ENCODE data around the gene BBS9. TPM values are rescaled to one million over a fixed set of nuclear protein-coding genes. Genes with fewer than 3 reads are reported as not detected.

Gene BBS9
- total RNA-seq, 6 experiments from 2014 or later, result 3.0 to 8.0 (median 6.6) TPM

DNA sequence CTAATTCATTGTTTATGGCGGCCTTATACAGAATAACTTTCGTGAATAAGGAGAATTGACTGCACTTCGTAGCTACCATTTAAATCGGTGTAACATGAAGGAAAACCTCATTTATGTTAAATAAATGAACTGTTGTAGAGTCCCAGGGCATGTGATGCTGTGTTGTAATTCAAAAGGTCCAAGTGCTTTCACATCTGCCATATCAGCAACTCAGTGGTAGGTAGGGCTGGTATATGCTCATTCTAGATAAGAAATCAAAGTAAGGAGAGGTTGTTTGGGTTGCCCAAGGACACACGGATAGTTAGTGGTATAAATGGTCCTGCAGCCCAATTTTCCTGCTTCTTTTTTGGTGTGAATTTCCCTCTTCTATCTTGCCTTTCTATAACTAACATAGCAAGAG lies 15.8 kb downstream of the BBS9 start:
- Histone ChIP-seq H3K4me1 (no peaks in the 10 kb centered on the region), H3K4me3 (no peak overlapping the region), H3K27ac (no peak overlapping the region), H3K9me3 (no peaks in the 10 kb centered on the region), H3K36me3 (no peaks in the 10 kb centered on the region), H3K27me3 (no peaks in the 10 kb centered on the region)
- intact Hi-C loops (cut with DNase I), result no loop called here
- WGBS (ENCODE audit: insufficient coverage, low coverage, low lambda C conversion rate, missing lambda C conversion rate), result 86% methylated on average over 5 of the region's 5 CpGs
- ATAC-seq, result no peak
- DNase-seq, result no peak
- TF ChIP-seq POLR2A (IDR thresholded peaks at IDR 0.05), result no peak
- TF ChIP-seq, protein P1, sequence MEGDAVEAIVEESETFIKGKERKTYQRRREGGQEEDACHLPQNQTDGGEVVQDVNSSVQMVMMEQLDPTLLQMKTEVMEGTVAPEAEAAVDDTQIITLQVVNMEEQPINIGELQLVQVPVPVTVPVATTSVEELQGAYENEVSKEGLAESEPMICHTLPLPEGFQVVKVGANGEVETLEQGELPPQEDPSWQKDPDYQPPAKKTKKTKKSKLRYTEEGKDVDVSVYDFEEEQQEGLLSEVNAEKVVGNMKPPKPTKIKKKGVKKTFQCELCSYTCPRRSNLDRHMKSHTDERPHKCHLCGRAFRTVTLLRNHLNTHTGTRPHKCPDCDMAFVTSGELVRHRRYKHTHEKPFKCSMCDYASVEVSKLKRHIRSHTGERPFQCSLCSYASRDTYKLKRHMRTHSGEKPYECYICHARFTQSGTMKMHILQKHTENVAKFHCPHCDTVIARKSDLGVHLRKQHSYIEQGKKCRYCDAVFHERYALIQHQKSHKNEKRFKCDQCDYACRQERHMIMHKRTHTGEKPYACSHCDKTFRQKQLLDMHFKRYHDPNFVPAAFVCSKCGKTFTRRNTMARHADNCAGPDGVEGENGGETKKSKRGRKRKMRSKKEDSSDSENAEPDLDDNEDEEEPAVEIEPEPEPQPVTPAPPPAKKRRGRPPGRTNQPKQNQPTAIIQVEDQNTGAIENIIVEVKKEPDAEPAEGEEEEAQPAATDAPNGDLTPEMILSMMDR (IDR thresholded peaks at IDR 0.05), result no peak

DNA sequence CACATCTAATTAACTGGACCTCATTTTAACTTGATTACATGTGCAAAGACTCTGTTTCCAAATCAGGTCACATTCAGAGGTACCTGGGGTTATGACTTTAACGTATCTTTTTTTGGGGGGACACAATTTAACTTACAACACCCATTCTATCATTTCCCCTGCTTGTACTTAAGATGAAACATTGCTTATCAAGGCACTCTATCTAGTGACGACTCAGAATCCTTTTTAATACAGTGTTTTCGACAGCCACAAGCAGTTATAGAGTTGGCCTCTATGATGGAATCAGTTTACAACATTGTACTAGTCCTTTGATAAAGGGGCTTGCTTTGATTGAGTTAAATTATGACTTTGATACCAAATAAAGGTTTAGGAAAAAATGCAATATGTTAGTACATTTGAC lies 22.7 kb downstream of the BBS9 start:
- WGBS (ENCODE audit: insufficient coverage, low coverage, low lambda C conversion rate, missing lambda C conversion rate), result 61% methylated on average over 3 of the region's 3 CpGs
- peaks cover 0 to 7% (median 0%) of the 10 kb centered on the region in 4 donors for H3K36me3 ChIP-seq
- no peak overlapping the region for H3K27ac ChIP-seq
- intact Hi-C loops (cut with DNase I), result no loop called here
- no peaks in the 10 kb centered on the region for H3K9me3 ChIP-seq
- H3K4me1 ChIP-seq, result no peaks in the 10 kb centered on the region
- ATAC-seq (no peak), DNase-seq (no peak)
- TF ChIP-seq POLR2A (IDR thresholded peaks at IDR 0.05), result no peak
- TF ChIP-seq, protein P1 (IDR thresholded peaks at IDR 0.05), result no peak
- H3K4me3 ChIP-seq, result no peak overlapping the region
- H3K27me3 ChIP-seq, result no peaks in the 10 kb centered on the region

DNA sequence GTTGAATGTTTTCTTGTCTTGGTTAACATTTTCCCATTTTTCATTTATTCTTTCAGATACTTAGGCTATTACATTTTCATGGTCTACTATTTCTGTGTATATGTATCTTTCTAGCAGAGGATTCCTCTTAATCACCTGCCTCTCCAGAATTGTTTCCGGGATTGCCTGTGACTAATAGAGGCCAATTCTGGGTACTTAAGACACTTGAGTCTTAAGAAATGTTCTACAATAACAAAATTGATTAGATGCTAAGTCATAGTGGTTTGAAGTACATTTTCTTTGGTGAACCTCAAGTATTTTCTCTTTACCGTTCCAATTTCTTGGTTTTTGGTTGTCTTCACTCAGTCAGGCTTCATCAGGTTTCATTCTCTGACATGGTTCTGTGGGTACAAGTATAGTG lies 26.4 kb downstream of the BBS9 start:
- TF ChIP-seq POLR2A (IDR thresholded peaks at IDR 0.05), result no peak
- TF ChIP-seq, protein P1 (IDR thresholded peaks at IDR 0.05), result no peak
- Histone ChIP-seq H3K4me3 (no peak overlapping the region), H3K9me3 (no peaks in the 10 kb centered on the region), H3K27ac (no peak overlapping the region), H3K4me1 (no peaks in the 10 kb centered on the region), H3K27me3 (no peaks in the 10 kb centered on the region), H3K36me3 (peaks cover 0 to 7% (median 0%) of the 10 kb centered on the region in 4 donors)
- ATAC-seq, result no peak
- no peak for DNase-seq
- intact Hi-C loops (cut with DNase I), result no loop called here
- 58% methylated on average over 2 of the region's 2 CpGs for WGBS (ENCODE audit: insufficient coverage, low coverage, low lambda C conversion rate, missing lambda C conversion rate)

DNA sequence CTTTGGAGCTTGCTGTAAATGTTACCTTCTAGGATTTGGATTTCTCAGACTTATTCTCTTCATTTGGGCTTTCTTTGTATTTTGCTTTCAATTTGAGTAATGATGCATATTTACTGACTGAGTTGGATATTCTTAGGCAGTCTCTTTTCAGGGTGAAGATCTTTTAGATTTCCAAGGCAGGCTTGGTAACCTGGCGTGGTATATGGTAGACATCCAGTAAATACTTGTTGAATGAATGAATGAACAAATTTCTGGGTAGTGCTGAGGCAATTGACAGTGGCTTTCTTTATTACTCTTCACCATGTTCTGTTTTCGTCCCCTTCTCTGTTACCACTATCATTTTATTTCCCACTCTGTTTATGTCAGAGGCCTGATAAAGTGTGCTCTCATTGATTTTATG lies 27.1 kb downstream of the BBS9 start:
- 87% methylated on average over 2 of the region's 2 CpGs for WGBS (ENCODE audit: insufficient coverage, low coverage, low lambda C conversion rate, missing lambda C conversion rate)
- H3K27me3 ChIP-seq, result no peaks in the 10 kb centered on the region

More for the DNA sequence above, 27.1 kb downstream of the BBS9 start:
- DNase-seq, result no peak
- Histone ChIP-seq H3K4me1 (no peaks in the 10 kb centered on the region), H3K9me3 (no peaks in the 10 kb centered on the region), H3K36me3 (peaks cover 0 to 7% (median 0%) of the 10 kb centered on the region in 4 donors), H3K4me3 (no peak overlapping the region), H3K27ac (no peak overlapping the region)
- intact Hi-C loops (cut with DNase I), result no loop called here
- TF ChIP-seq POLR2A (IDR thresholded peaks at IDR 0.05), result no peak
- TF ChIP-seq, protein P1 (IDR thresholded peaks at IDR 0.05), result no peak
- ATAC-seq, result no peak

Measured in right lobe of liver (tissue), 6 donors.